OCI-LY3 (cell line): ENCODE data around the gene S100A5.

Experiments
- EZH2phosphoT487 ChIP-seq: fragments of 200-600 bp; shearing (Covaris generic); IDR thresholded peaks from 2 replicates; pipeline ENCODE4 v1.6.1; 2018; ENCODE audit warnings: antibody characterized with exemption, mixed run types, low read depth
- TF ChIP-seq, protein P1 (sequence below): fragments of 200-600, 300-600 bp; sonication (generic); IDR thresholded peaks from 2 replicates; pipeline ENCODE4 v1.5.1; 2014; ENCODE audit warnings: antibody characterized with exemption, low read length, low read depth

- TF ChIP-seq, protein P1, sequence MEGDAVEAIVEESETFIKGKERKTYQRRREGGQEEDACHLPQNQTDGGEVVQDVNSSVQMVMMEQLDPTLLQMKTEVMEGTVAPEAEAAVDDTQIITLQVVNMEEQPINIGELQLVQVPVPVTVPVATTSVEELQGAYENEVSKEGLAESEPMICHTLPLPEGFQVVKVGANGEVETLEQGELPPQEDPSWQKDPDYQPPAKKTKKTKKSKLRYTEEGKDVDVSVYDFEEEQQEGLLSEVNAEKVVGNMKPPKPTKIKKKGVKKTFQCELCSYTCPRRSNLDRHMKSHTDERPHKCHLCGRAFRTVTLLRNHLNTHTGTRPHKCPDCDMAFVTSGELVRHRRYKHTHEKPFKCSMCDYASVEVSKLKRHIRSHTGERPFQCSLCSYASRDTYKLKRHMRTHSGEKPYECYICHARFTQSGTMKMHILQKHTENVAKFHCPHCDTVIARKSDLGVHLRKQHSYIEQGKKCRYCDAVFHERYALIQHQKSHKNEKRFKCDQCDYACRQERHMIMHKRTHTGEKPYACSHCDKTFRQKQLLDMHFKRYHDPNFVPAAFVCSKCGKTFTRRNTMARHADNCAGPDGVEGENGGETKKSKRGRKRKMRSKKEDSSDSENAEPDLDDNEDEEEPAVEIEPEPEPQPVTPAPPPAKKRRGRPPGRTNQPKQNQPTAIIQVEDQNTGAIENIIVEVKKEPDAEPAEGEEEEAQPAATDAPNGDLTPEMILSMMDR: no peak
- TF ChIP-seq EZH2phosphoT487: no peak
Observed at GRCh38 chr1:153536012-153536670, 4.6 kb downstream of the S100A5 start.
